Hepatocyte (in vitro differentiated cells): ENCODE results near the gene RANBP3.

Experiments used
- EZH2 ChIP-seq: fragments of 200-600 bp; sonication (generic); IDR thresholded peaks from 2 replicates; pipeline ENCODE4 v1.6.1; 2016; ENCODE audit warnings: antibody characterized with exemption, mild to moderate bottlenecking, borderline replicate concordance
- EZH2phosphoT487 ChIP-seq: fragments of 200-600 bp; sonication (generic); IDR thresholded peaks from one replicate; pipeline ENCODE4 v1.6.1; 2018; ENCODE audit warnings: antibody characterized with exemption, mild to moderate bottlenecking, low read depth, moderate library complexity; ENCODE audit not compliant: unreplicated experiment, severe bottlenecking
- TF ChIP-seq, protein P1 (sequence below): fragments of 200-600 bp; sonication (generic); IDR thresholded peaks from 2 replicates; pipeline ENCODE4 v1.5.1; 2016; ENCODE audit warnings: antibody characterized with exemption, mild to moderate bottlenecking; ENCODE audit not compliant: poor library complexity

DNA sequence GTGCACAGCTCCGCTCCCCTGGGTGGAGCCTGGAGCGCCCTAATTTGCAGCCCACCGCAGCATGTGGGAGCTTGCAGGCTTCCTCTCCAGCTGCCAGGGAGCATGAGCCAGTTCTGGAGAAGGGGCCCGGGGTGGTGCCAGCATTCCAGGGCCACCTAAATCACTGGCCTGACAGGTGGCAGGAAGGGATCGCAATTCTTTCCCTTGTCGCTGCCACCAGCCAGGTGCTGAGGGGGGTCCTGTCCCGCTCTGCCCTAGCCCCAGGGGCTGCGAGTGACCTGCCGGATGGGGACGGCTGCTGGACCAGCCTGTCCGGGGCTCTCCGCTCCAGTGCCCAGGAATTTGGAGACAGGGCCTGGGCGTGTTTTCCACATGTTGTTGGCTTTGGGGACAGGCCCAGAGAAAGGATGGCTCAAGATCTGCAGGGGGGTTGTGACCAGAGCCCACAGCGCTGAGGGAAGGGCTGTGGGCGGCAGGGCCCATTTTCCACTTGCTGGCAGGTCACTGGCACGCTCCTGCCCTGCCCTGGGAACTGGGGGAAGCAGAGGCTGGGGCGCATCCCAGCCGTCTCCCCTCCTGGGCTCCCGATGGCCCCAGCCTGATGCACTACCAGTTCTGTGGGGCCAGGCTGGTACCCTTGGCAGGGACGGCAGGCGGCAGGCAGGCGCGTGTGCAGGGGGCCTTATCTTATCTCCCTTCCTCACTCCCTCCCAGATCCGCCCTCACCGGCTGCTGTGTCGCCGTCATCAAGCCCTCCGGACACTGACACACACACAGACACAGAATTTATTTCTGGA is 83.8 kb downstream of the RANBP3 start:
- TF ChIP-seq, protein P1, sequence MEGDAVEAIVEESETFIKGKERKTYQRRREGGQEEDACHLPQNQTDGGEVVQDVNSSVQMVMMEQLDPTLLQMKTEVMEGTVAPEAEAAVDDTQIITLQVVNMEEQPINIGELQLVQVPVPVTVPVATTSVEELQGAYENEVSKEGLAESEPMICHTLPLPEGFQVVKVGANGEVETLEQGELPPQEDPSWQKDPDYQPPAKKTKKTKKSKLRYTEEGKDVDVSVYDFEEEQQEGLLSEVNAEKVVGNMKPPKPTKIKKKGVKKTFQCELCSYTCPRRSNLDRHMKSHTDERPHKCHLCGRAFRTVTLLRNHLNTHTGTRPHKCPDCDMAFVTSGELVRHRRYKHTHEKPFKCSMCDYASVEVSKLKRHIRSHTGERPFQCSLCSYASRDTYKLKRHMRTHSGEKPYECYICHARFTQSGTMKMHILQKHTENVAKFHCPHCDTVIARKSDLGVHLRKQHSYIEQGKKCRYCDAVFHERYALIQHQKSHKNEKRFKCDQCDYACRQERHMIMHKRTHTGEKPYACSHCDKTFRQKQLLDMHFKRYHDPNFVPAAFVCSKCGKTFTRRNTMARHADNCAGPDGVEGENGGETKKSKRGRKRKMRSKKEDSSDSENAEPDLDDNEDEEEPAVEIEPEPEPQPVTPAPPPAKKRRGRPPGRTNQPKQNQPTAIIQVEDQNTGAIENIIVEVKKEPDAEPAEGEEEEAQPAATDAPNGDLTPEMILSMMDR = no peak
- TF ChIP-seq EZH2 (no peak), EZH2phosphoT487 (no peak)
